ENCODE results near the gene QSOX2. TPM values are rescaled to one million over a fixed set of nuclear protein-coding genes. Genes with fewer than 3 reads are reported as not detected.

Gene QSOX2
- total RNA-seq, 1 experiment from 2014 or later = 40.0 TPM

GRCh38 chr9:136255166-136255538, 9.5 kb upstream of the QSOX2 start:
- intact Hi-C loops (cut with micrococcal nuclease; ENCODE audit: unreplicated experiment) = no loop called here
- no peaks in the 10 kb centered on the region for H3K27me3 ChIP-seq (ENCODE audit: control insufficient read depth, insufficient read depth, low read length)
- no TSS peak for BruUV-seq (replicated peaks)
- in situ Hi-C loops (cut with HindIII; ENCODE audit: low pct_unique_long_range_greater_than_20kb, low sequenced_read_pairs) = no loop called here
- no peak for TF ChIP-seq SIN3A (IDR thresholded peaks at IDR 0.05; ENCODE audit: borderline replicate concordance, insufficient read depth, low read depth, low read length)
- TF ChIP-seq, protein P1, sequence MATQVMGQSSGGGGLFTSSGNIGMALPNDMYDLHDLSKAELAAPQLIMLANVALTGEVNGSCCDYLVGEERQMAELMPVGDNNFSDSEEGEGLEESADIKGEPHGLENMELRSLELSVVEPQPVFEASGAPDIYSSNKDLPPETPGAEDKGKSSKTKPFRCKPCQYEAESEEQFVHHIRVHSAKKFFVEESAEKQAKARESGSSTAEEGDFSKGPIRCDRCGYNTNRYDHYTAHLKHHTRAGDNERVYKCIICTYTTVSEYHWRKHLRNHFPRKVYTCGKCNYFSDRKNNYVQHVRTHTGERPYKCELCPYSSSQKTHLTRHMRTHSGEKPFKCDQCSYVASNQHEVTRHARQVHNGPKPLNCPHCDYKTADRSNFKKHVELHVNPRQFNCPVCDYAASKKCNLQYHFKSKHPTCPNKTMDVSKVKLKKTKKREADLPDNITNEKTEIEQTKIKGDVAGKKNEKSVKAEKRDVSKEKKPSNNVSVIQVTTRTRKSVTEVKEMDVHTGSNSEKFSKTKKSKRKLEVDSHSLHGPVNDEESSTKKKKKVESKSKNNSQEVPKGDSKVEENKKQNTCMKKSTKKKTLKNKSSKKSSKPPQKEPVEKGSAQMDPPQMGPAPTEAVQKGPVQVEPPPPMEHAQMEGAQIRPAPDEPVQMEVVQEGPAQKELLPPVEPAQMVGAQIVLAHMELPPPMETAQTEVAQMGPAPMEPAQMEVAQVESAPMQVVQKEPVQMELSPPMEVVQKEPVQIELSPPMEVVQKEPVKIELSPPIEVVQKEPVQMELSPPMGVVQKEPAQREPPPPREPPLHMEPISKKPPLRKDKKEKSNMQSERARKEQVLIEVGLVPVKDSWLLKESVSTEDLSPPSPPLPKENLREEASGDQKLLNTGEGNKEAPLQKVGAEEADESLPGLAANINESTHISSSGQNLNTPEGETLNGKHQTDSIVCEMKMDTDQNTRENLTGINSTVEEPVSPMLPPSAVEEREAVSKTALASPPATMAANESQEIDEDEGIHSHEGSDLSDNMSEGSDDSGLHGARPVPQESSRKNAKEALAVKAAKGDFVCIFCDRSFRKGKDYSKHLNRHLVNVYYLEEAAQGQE (IDR thresholded peaks at IDR 0.05; ENCODE audit: insufficient read depth in 1 of 2, low read depth in 2 of 2, low read length in 1 of 2) = no peak
- H3K4me3 ChIP-seq (ENCODE audit: low read depth in 2 of 2, low read length in 2 of 2) = no peak overlapping the region
- ChIA-PET CTCF (no interaction called here), POLR2A (no interaction called here)
- ATAC-seq (no peak), DNase-seq (ENCODE audit: low read depth, low spot score) (no peak)
- H3K9me3 ChIP-seq (ENCODE audit: control insufficient read depth, insufficient read depth, low read depth, low read length) = no peaks in the 10 kb centered on the region
- no peak overlapping the region for H3K27ac ChIP-seq (ENCODE audit: low read length)
- no peaks in the 10 kb centered on the region for H3K4me1 ChIP-seq (ENCODE audit: control insufficient read depth, insufficient read depth, low read length)
- no peaks in the 10 kb centered on the region for H3K36me3 ChIP-seq (ENCODE audit: control insufficient read depth, insufficient read depth, low read length)

DNA sequence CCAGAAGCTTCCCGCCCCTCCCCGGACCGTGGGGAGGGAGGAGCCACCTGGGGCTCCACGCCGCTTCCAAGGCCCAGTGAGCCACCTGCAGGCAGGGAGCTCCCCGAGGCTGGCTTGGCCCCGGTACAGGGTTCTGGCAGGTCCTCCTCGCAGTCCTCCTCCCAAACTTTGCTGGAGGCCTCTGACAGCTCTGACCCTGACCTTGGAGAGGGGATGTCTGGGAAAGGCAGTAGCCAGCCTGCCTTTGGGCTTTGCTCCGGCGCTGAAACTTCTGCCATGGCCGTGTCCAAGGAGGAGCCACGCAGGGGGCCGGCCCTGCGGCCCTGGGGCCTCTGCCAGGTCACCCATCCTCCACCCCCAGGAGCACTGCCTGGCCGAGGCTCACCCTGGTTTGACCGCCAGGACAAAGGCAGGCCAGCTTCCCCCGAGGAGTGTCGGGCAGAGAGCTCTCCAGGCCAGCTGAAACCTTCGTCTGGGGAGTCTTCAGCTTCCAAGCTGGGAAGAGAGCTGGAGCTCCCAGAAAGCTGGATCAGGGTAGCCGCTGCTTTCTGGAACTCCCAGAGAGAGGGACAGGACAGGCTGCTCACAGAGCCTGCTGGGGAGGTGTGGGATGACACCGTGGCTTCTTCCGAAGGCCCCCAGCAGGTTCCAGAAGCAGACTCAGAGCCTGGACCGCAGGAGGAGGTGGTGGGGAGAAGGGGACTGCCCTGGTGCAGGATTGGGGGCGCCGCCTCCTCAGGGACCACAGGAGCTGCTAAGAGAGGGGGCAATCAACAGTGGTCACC, 9.0 kb upstream of the QSOX2 start:
- Histone ChIP-seq H3K9me3 (ENCODE audit: control insufficient read depth, insufficient read depth, low read depth, low read length) (no peaks in the 10 kb centered on the region), H3K27me3 (ENCODE audit: control insufficient read depth, insufficient read depth, low read length) (no peaks in the 10 kb centered on the region), H3K4me1 (ENCODE audit: control insufficient read depth, insufficient read depth, low read length) (no peaks in the 10 kb centered on the region), H3K4me3 (ENCODE audit: low read depth in 2 of 2, low read length in 2 of 2) (no peak overlapping the region), H3K27ac (ENCODE audit: low read length) (no peak overlapping the region), H3K36me3 (ENCODE audit: control insufficient read depth, insufficient read depth, low read length) (no peaks in the 10 kb centered on the region)
- intact Hi-C loops (cut with micrococcal nuclease; ENCODE audit: unreplicated experiment) = no loop called here
- ChIA-PET CTCF (interaction anchor here (0.7 kb wide), 1 partner anchor 10 kb away, joined by 4 read pairs; no protein-coding TSS in a partner anchor), POLR2A (no interaction called here)
- in situ Hi-C loops (cut with HindIII; ENCODE audit: low pct_unique_long_range_greater_than_20kb, low sequenced_read_pairs) = no loop called here
- no TSS peak for BruUV-seq (replicated peaks)
- TF ChIP-seq, protein P1 (IDR thresholded peaks at IDR 0.05; ENCODE audit: insufficient read depth in 1 of 2, low read depth in 2 of 2, low read length in 1 of 2) = no peak
- TF ChIP-seq SIN3A (IDR thresholded peaks at IDR 0.05; ENCODE audit: borderline replicate concordance, insufficient read depth, low read depth, low read length) = no peak
- no peak for TF ChIP-seq TCF7L2 (IDR thresholded peaks at IDR 0.05; ENCODE audit: low read depth, low read length)
- TF ChIP-seq, protein P2, sequence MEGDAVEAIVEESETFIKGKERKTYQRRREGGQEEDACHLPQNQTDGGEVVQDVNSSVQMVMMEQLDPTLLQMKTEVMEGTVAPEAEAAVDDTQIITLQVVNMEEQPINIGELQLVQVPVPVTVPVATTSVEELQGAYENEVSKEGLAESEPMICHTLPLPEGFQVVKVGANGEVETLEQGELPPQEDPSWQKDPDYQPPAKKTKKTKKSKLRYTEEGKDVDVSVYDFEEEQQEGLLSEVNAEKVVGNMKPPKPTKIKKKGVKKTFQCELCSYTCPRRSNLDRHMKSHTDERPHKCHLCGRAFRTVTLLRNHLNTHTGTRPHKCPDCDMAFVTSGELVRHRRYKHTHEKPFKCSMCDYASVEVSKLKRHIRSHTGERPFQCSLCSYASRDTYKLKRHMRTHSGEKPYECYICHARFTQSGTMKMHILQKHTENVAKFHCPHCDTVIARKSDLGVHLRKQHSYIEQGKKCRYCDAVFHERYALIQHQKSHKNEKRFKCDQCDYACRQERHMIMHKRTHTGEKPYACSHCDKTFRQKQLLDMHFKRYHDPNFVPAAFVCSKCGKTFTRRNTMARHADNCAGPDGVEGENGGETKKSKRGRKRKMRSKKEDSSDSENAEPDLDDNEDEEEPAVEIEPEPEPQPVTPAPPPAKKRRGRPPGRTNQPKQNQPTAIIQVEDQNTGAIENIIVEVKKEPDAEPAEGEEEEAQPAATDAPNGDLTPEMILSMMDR (IDR thresholded peaks at IDR 0.05) = no peak
- TF ChIP-seq POLR2AphosphoS5 (IDR thresholded peaks at IDR 0.05; ENCODE audit: low read depth, low read length) = no peak
- ATAC-seq (0 out of 2 replicates have a peak, but pooled peaks have one; percentile 35), DNase-seq (ENCODE audit: low read depth, low spot score) (no peak)

All from Panc1 (cell line).